Transverse colon (tissue), 4 donors: ENCODE measurements around the gene ALDH16A1. TPM values are rescaled to one million over a fixed set of nuclear protein-coding genes. Genes with fewer than 3 reads are reported as not detected.

Source experiments
- DNase-seq: peaks from one replicate; pipeline ENCODE4 v3.0.0-alpha.2; 2019
- H3K27ac ChIP-seq, 4 donors: fragments of 200-600 bp; sonication (generic); 2 replicates each; pipeline ENCODE4 v1.5.1; 2016 to 2018; ENCODE audit warnings: inconsistent platforms in 4 of 4
- H3K27me3 ChIP-seq: fragments of 200-600 bp; sonication (generic); 2 replicates; pipeline ENCODE4 v1.5.1; 2017; ENCODE audit warnings: inconsistent platforms
- H3K36me3 ChIP-seq, 4 donors: fragments of 200-600 bp; sonication (generic); 2 replicates each; pipeline ENCODE4 v1.5.1; 2017 to 2019; ENCODE audit warnings: inconsistent platforms in 4 of 4
- H3K4me1 ChIP-seq, 4 donors: fragments of 200-600 bp; sonication (generic); 2 replicates each; pipeline ENCODE4 v1.5.1; 2017 to 2020; ENCODE audit warnings: inconsistent platforms in 4 of 4
- H3K4me3 ChIP-seq, 4 donors: fragments of 200-600 bp; sonication (generic); 1 replicate in 1 of 4; 2 replicates in 3 of 4; pipeline versions ENCODE4 v1.5.1 to v1.6.1; 2017 to 2019; ENCODE audit warnings: inconsistent platforms in 4 of 4
- H3K9me3 ChIP-seq, 2 donors: fragments of 200-600 bp; sonication (generic); 2 replicates each; pipeline ENCODE4 v1.5.1; 2017 to 2019; ENCODE audit warnings: inconsistent platforms in 2 of 2
- CTCF ChIP-seq, 5 experiments: fragments of 200-600 bp in 3 of 5; fragments of 450-650 bp in 2 of 5; sonication (generic) in 3 of 5; IDR thresholded peaks; 1 replicate in 2 of 5; 2 replicates in 3 of 5; pipeline ENCODE4 v1.5.1; 2016 to 2017; ENCODE audit warnings: antibody characterized with exemption in 5 of 5, inconsistent platforms in 3 of 5, mild to moderate bottlenecking in 2 of 5, moderate library complexity in 1 of 5
- EP300 ChIP-seq: sonication (generic); formaldehyde crosslinking; IDR thresholded peaks from one replicate; pipeline ENCODE4 v1.6.1; 2017; ENCODE audit warnings: antibody characterized with exemption, low read depth
- POLR2A ChIP-seq: fragments of 450-650 bp; IDR thresholded peaks from one replicate; pipeline ENCODE4 v1.6.1; 2016; ENCODE audit warnings: antibody characterized with exemption, mild to moderate bottlenecking, moderate library complexity
- POLR2AphosphoS5 ChIP-seq, 3 donors: sonication (generic); formaldehyde crosslinking; IDR thresholded peaks; one replicate each; pipeline ENCODE4 v1.6.1; 2016; ENCODE audit warnings: antibody characterized with exemption in 3 of 3
- WGBS, 2 donors: methylation state at CpG; one replicate each; pipeline ENCODE4 v1.1.5; 2018; ENCODE audit warnings: low coverage in 1 of 2; 5-methylcytosine and 5-hydroxymethylcytosine counted together
- in situ Hi-C, 4 donors: fragments of 200-750 bp; cut with MboI; loops; one replicate each; pipeline versions ENCODE4 v1.15.0 to v1.15.1; 2017; ENCODE audit warnings: low sequenced_read_pairs in 3 of 4, low pct_ligation_motif_present in 1 of 4, low pct_unique_long_range_greater_than_20kb in 1 of 4
- intact Hi-C: fragments of 100-400 bp; cut with DNase I; formaldehyde crosslinking; loops from one replicate; pipeline ENCODE4 v1.15.1; 2023; ENCODE audit warnings: low total_unique reads
- total RNA-seq, 4 donors: library from RNA; depleted of rRNA; stranded (reverse); fragments of >200 nt; gene quantifications; one replicate each; pipeline ENCODE4 v1.1.0, GENCODE V29; 2016

The ALDH16A1 gene
- total RNA-seq, 4 donors from 2014 or later = 24.3 to 465 (median 43.1) TPM

DNA sequence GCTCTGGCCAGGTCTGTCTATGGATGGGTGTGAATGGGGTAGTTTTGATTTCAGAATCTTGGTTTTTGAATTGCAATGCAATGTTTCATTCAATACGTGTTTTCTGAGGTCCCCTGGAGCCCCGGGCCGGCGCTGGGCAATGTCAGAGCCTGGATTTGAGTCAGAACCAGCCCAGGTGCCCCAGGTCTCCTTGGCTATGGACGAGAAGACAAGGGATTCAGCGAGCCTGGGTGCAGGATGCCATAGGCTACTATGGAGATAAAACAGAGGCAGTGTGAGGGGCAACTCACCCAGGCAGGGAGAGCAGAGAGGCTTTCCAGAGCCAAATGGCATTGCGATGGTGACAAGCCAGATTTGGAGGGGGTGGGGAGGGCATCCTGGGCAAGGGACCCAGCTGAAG, 33.2 kb downstream of the ALDH16A1 start:
- Histone ChIP-seq H3K27me3 (no peaks in the 10 kb centered on the region), H3K9me3 (no peaks in the 10 kb centered on the region), H3K27ac (peak overlapping the region in 1 of 4 donors; percentile 78), H3K36me3 (peaks cover 0 to 17% (median 10%) of the 10 kb centered on the region in 4 donors), H3K4me3 (no peak overlapping the region), H3K4me1 (peaks cover 18 to 30% (median 24%) of the 10 kb centered on the region in 4 donors)
- TF ChIP-seq POLR2A (no peak), CTCF (IDR thresholded peaks at IDR 0.05) (no peak)
- WGBS, 2 donors = 86% methylated on average over 7 of the region's 7 CpGs; no CpG with 5 or more reads in 1 of the 2 donors
- in situ Hi-C loops (loop anchor here in 1 of 4 donors (25.0 kb wide), 1 partner anchor 376 kb away; the partner anchor contains the start of genes PNKP and PTOV1), intact Hi-C loops (no loop called here)
- no peak for DNase-seq

DNA sequence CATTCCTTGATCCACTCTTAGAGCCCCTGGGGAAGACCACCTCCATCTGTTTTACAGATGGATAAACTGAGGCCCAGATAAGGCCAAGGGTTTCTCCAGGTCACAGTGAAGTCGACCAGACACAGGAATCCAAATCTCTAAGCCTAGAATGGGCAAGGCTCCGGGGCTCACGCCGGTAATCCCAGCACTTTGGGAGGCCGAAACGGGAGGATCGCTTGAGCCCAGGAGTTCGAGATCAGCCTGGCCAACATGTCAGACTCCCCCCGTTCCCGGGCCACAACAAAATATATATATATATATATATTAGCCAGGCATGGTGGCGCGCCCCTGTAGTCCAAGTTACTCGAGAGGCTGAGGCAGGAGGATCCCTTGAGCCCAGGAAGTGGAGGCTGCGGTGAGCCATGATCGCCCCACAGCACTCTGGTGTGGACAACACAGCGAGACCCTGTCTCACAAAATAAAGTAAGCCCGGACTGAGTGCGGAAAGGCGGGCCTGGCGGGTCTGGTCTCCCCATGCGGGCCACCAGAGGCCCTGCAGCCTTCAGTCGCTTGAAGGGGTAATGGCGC, 33.8 kb downstream of the ALDH16A1 start:
- DNase-seq = no peak
- Histone ChIP-seq H3K27me3 (no peaks in the 10 kb centered on the region), H3K4me3 (peak overlapping the region in 1 of 4 donors; percentile 37), H3K27ac (peak overlapping the region; percentile 78 to 95 (median 86)), H3K4me1 (peaks cover 18 to 30% (median 24%) of the 10 kb centered on the region in 4 donors), H3K36me3 (peaks cover 0 to 22% (median 13%) of the 10 kb centered on the region in 4 donors), H3K9me3 (no peaks in the 10 kb centered on the region)
- TF ChIP-seq POLR2AphosphoS5 (IDR thresholded peaks at IDR 0.05) (no peak), EP300 (no peak), CTCF (IDR thresholded peaks at IDR 0.05) (peak in 1 of 5 experiments; percentile 29), POLR2A (no peak)
- intact Hi-C loops = no loop called here
- in situ Hi-C loops = loop anchor here in 1 of 4 donors (25.0 kb wide), 1 partner anchor 376 kb away; the partner anchor contains the start of genes PNKP and PTOV1
- 68 to 100% methylated on average over 2 to 22 of the region's 23 CpGs for WGBS, 2 donors

GRCh38 chr19:49487277-49488045, 34.4 kb downstream of the ALDH16A1 start, which contains the start of gene RPL13A:
Gene RPL13A (plus strand): TSS chr19:49487608. CDS start chr19:49487630, 22 bp downstream.
- in situ Hi-C loops (loop anchor here in 1 of 4 donors (25.0 kb wide), 1 partner anchor 375 kb away; the partner anchor contains the start of genes PNKP and PTOV1), intact Hi-C loops (no loop called here)
- Histone ChIP-seq H3K4me3 (peak within 1 kb of the TSS; percentile 67 to 98 (median 92)), H3K27me3 (no peaks in the 10 kb centered on the region), H3K4me1 (peaks cover 18 to 30% (median 24%) of the 10 kb centered on the region in 4 donors), H3K36me3 (peaks cover 0 to 29% (median 16%) of the 10 kb centered on the region in 4 donors), H3K9me3 (no peaks in the 10 kb centered on the region), H3K27ac (peak within 1 kb of the TSS; percentile 93 to 97 (median 94))
- TF ChIP-seq CTCF (IDR thresholded peaks at IDR 0.05) (no peak), EP300 (no peak), POLR2AphosphoS5 (IDR thresholded peaks at IDR 0.05) (peak; percentile 100), POLR2A (peak; percentile 100)
- WGBS, 2 donors = 0% methylated on average over 57 of the region's 57 CpGs; no CpG with 5 or more reads in 1 of the 2 donors
- peak; percentile 100 for DNase-seq
